IPS DF 6.9 (cell line): Measurements from ENCODE around the gene DGLUCY.
"Not testable (repeated sequence)": the region's sequence is repeated elsewhere in the genome, so short reads cannot be mapped to it uniquely, and the experiment has no call there.

ENCODE experiments used
- DNase-seq: peaks from one replicate; pipeline ENCODE4 v3.0.0-alpha.2; 2013; ENCODE audit warnings: low read depth, low spot score
- H3K27ac ChIP-seq: one replicate; pipeline ENCODE4 v1.5.1; 2013; ENCODE audit warnings: low read length, control low read depth
- H3K27me3 ChIP-seq: 2 replicates; pipeline ENCODE4 v1.6.1; 2013; ENCODE audit warnings: mild to moderate bottlenecking, low read length; ENCODE audit not compliant: control insufficient read depth, insufficient read depth
- H3K36me3 ChIP-seq: 2 replicates; pipeline ENCODE4 v1.6.1; 2013; ENCODE audit warnings: low read length; ENCODE audit not compliant: control insufficient read depth, insufficient read depth
- H3K4me1 ChIP-seq: 2 replicates; pipeline ENCODE4 v1.6.1; 2013; ENCODE audit warnings: low read length; ENCODE audit not compliant: control insufficient read depth, insufficient read depth
- H3K4me3 ChIP-seq: 2 replicates; pipeline ENCODE4 v1.5.1; 2013; ENCODE audit warnings: mild to moderate bottlenecking, low read length
- H3K9me3 ChIP-seq: 2 replicates; pipeline ENCODE4 v1.6.1; 2013; ENCODE audit warnings: low read length, inconsistent platforms; ENCODE audit not compliant: control insufficient read depth, insufficient read depth
- WGBS: extraction: QIAGEN DNeasy Blood & Tissue Kit; methylation state at CpG from one replicate; pipeline ENCODE4 v1.1.7; 2013; ENCODE audit warnings: mixed read lengths, missing lambda C conversion rate; ENCODE audit not compliant: insufficient read length, insufficient coverage; 5-methylcytosine and 5-hydroxymethylcytosine counted together

The DGLUCY gene

DNA sequence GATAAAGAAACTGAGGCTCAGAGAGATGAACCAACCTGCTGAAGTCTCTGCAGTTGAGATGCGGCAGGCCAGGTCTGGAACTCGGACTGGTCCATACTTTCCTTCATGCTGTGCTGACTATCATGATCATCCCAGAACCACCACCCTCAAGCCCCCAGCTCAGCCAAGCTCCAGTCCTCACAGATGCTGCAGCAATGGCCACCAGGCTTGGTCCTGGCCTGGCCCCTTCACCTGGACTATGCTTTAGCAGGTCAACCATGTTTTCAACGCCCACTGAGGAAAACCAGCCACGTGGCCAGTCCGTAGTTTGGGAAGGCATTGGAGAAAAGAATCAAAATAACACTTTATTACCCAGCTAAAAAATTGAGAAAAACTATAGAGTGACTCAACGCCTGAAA lies 129.2 kb downstream of the DGLUCY start:
- no peaks in the 10 kb centered on the region for H3K36me3 ChIP-seq
- no peak overlapping the region for H3K4me3 ChIP-seq
- DNase-seq: no peak
- no peaks in the 10 kb centered on the region for H3K27me3 ChIP-seq
- no peaks in the 10 kb centered on the region for H3K4me1 ChIP-seq
- no peak overlapping the region for H3K27ac ChIP-seq
- H3K9me3 ChIP-seq: no peaks in the 10 kb centered on the region
- WGBS: no CpG with 5 or more reads among the region's 6 CpGs

DNA sequence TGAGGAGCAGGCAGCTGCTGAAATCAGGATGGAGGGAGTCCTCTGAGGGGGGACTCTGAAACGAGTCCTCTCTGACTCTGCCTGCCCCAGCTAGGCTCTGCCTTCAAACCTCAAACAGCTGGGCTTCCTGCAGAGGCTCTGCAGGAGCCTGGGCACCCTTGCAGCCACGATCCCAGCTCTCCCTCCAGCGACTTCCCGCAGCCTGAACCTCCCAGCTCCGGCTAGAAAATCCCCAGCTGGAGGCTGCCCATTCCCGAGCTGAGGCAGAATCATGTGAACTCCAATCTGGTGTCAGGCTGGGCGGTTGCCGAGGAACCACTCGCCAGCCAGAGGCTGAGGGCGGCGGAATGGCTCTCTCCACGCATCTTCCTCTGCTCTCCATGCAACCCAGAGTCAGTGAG lies 130.6 kb downstream of the DGLUCY start, which contains the start of gene GPR68:
Gene GPR68, minus strand, starts transcription at position 204 of the 401 bp plus-strand sequence. CDS start 9,654 bp downstream, outside the sequence.
- no peak for DNase-seq
- Histone ChIP-seq H3K27me3 (no peaks in the 10 kb centered on the region), H3K4me3 (no peak within 1 kb of the TSS), H3K27ac (no peak within 1 kb of the TSS), H3K4me1 (no peaks in the 10 kb centered on the region), H3K36me3 (no peaks in the 10 kb centered on the region), H3K9me3 (no peaks in the 10 kb centered on the region)
- no CpG with 5 or more reads among the region's 12 CpGs for WGBS

GRCh38 chr14:91245029-91245428 lies 131.2 kb downstream of the DGLUCY start:
- H3K4me3 ChIP-seq: no peak overlapping the region
- no peak for DNase-seq

GRCh38 chr14:91245616-91246015 lies 131.7 kb downstream of the DGLUCY start:
- no CpG with 5 or more reads among the region's 8 CpGs for WGBS
- H3K27ac ChIP-seq, DNase-seq: not testable (repeated sequence)

More at GRCh38 chr14:91245029-91245428, 131.2 kb downstream of the DGLUCY start:
- Histone ChIP-seq H3K9me3 (no peaks in the 10 kb centered on the region), H3K36me3 (no peaks in the 10 kb centered on the region), H3K27ac (no peak overlapping the region), H3K27me3 (no peaks in the 10 kb centered on the region), H3K4me1 (no peaks in the 10 kb centered on the region)
- WGBS: no CpG with 5 or more reads among the region's 9 CpGs

DNA sequence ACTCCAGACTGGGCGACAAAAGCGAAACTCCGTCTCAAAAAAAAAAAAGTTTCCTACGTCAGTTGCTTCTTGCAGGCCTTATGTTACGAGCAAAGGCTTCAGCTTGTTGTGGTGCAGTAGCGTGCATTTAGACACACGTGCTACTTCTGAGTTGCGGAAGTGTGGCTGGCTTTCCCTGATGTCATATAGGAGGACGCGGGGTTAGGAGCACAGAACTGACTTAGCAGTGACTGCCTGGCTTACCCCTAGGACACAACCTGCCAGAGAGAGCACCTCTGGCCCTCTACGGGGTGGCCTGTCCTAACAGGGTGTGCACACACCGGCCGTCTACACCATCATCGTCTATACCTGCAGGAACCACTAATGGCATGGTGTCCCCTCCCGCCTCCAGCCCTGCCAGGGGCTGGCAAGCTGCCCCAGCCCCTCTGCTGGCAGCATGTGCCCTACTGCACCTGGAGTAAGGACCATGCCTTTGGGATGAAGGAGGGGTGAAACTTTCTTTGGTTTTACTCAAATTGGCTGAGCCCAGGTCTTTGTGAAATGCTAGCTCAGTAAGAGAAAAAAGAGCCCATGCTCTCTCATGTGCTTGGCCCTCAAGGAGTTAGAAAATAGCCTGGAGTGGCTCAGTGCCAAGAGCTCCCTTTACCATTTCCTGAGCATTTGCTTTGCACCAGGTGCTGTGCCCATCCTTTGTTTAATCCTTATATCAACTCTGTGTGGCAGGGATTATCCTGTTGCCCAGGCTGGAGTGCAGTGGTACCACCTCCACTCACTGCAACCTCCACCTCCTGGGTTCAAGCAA lies 132.4 kb downstream of the DGLUCY start:
- H3K27me3 ChIP-seq: no peaks in the 10 kb centered on the region
- WGBS: no CpG with 5 or more reads among the region's 15 CpGs
- no peak for DNase-seq

More at GRCh38 chr14:91245616-91246015, 131.7 kb downstream of the DGLUCY start:
- not testable (repeated sequence) for H3K9me3 ChIP-seq, H3K4me1 ChIP-seq, H3K36me3 ChIP-seq, H3K27me3 ChIP-seq, H3K4me3 ChIP-seq

GRCh38 chr14:91249841-91250616 lies 136.2 kb downstream of the DGLUCY start:
- H3K27ac ChIP-seq: no peak overlapping the region
- H3K4me1 ChIP-seq: peaks cover 5% of the 10 kb centered on the region; the same call in 1 of the 2 replicates
- H3K36me3 ChIP-seq: no peaks in the 10 kb centered on the region
- H3K4me3 ChIP-seq: no peak overlapping the region
- no peaks in the 10 kb centered on the region for H3K9me3 ChIP-seq
- no peak for DNase-seq
- H3K27me3 ChIP-seq: no peaks in the 10 kb centered on the region
- no CpG with 5 or more reads among the region's 10 CpGs for WGBS

More for the DNA sequence above, 132.4 kb downstream of the DGLUCY start:
- Histone ChIP-seq H3K4me1 (no peaks in the 10 kb centered on the region), H3K4me3 (no peak overlapping the region), H3K9me3 (no peaks in the 10 kb centered on the region), H3K36me3 (no peaks in the 10 kb centered on the region), H3K27ac (no peak overlapping the region)

GRCh38 chr14:91250912-91251311 lies 137.0 kb downstream of the DGLUCY start:
- H3K27me3 ChIP-seq: no peaks in the 10 kb centered on the region
- no peak overlapping the region for H3K4me3 ChIP-seq
- no peaks in the 10 kb centered on the region for H3K9me3 ChIP-seq
- H3K4me1 ChIP-seq: peaks cover 5% of the 10 kb centered on the region; the same call in 1 of the 2 replicates
- WGBS: no CpG with 5 or more reads among the region's 5 CpGs
- no peak overlapping the region for H3K27ac ChIP-seq
- no peaks in the 10 kb centered on the region for H3K36me3 ChIP-seq
- no peak for DNase-seq

GRCh38 chr14:91252871-91253794 lies 139.3 kb downstream of the DGLUCY start:
- Histone ChIP-seq H3K27ac (no peak overlapping the region), H3K36me3 (no peaks in the 10 kb centered on the region), H3K4me3 (peak overlapping the region; percentile 71), H3K27me3 (no peaks in the 10 kb centered on the region), H3K9me3 (no peaks in the 10 kb centered on the region), H3K4me1 (peaks cover 5% of the 10 kb centered on the region; the same call in 1 of the 2 replicates)
- no CpG with 5 or more reads among the region's 95 CpGs for WGBS
- no peak for DNase-seq

DNA sequence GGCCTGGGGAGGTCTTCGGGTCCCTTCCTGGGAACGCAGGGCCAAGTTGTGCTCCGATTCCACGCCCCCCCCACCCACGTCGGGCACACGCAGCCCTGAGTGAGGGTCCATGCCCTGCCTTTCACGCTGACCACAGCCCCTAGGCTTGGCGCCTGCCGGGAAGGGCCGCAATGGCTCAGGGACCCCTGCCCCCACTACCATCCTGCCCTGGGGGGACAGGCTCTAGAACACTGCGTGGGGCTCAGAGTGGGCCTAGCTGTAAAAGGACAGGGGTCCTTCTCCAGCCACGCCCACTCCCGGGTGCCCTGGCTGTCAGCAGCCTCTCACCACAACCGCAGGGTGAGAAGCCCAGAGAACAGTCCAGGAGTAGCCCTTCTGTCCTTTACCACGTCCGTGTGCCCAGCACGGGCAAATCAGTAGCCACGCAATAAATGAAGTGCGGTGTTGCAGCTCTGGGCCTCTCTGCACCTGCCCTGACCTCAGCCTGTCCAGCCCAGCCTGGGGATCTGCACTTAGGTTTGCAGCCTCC lies 140.0 kb downstream of the DGLUCY start:
- WGBS: no CpG with 5 or more reads among the region's 20 CpGs
- Histone ChIP-seq H3K4me1 (peaks cover 5% of the 10 kb centered on the region; the same call in 1 of the 2 replicates), H3K4me3 (peak overlapping the region; percentile 71; the same call in 1 of the 2 replicates), H3K27ac (no peak overlapping the region), H3K9me3 (no peaks in the 10 kb centered on the region), H3K36me3 (no peaks in the 10 kb centered on the region), H3K27me3 (no peaks in the 10 kb centered on the region)
- DNase-seq: no peak
